Smooth muscle cell (in vitro differentiated cells): Measurements from ENCODE around the gene INPP5K. TPM values are rescaled to one million over a fixed set of nuclear protein-coding genes. Genes with fewer than 3 reads are reported as not detected.

ENCODE experiments used
- DNase-seq: peaks from one replicate; lab custom pipeline; 2025; ENCODE audit not compliant: unreplicated experiment; lab: John Stamatoyannopoulos, UW
- H2AFZ ChIP-seq: fragments of 200-600 bp; sonication (generic); 2 replicates; pipeline ENCODE4 v1.6.0; 2016; ENCODE audit warnings: antibody characterized with exemption, low read depth, mild to moderate bottlenecking
- H3F3A ChIP-seq: fragments of 200-600 bp; sonication (generic); 2 replicates; pipeline ENCODE4 v1.6.0; 2017; ENCODE audit warnings: antibody characterized with exemption, low read depth
- H3K27ac ChIP-seq: fragments of 200-600 bp; sonication (generic); 2 replicates; pipeline ENCODE4 v1.5.1; 2016; ENCODE audit warnings: low read depth, mild to moderate bottlenecking
- H3K27me3 ChIP-seq: fragments of 200-600 bp; sonication (generic); 2 replicates; pipeline ENCODE4 v1.6.1; 2016; ENCODE audit warnings: low read depth, mild to moderate bottlenecking
- H3K36me3 ChIP-seq: fragments of 200-600 bp; sonication (generic); 2 replicates; pipeline ENCODE4 v1.5.1; 2016; ENCODE audit warnings: low read depth
- H3K4me1 ChIP-seq: fragments of 200-600 bp; sonication (generic); 2 replicates; pipeline ENCODE4 v1.5.1; 2016; ENCODE audit warnings: low read depth
- H3K4me2 ChIP-seq: fragments of 200-600 bp; sonication (generic); 2 replicates; pipeline ENCODE4 v1.6.0; 2016; ENCODE audit warnings: mild to moderate bottlenecking
- H3K4me3 ChIP-seq: fragments of 200-600 bp; sonication (generic); 2 replicates; pipeline ENCODE4 v1.5.1; 2016; ENCODE audit warnings: mild to moderate bottlenecking
- H3K79me2 ChIP-seq: fragments of 200-600 bp; sonication (generic); 2 replicates; pipeline ENCODE4 v1.6.0; 2016; ENCODE audit warnings: low read depth, mild to moderate bottlenecking
- H3K9ac ChIP-seq: fragments of 200-600 bp; sonication (generic); 2 replicates; pipeline ENCODE4 v1.6.0; 2016; ENCODE audit warnings: low read depth
- H3K9me3 ChIP-seq: fragments of 200-600 bp; sonication (generic); replicated peaks from 2 replicates; pipeline ENCODE4 v1.5.1; 2016; ENCODE audit warnings: low read depth
- H4K20me1 ChIP-seq: fragments of 200-600 bp; sonication (generic); 2 replicates; pipeline ENCODE4 v1.6.0; 2016; ENCODE audit warnings: low read depth
- CTCF ChIP-seq: fragments of 200-600 bp; sonication (generic); IDR thresholded peaks from 2 replicates; pipeline ENCODE4 v1.5.1; 2017; ENCODE audit warnings: borderline replicate concordance, mild to moderate bottlenecking, antibody characterized with exemption; ENCODE audit not compliant: insufficient read depth, poor library complexity, severe bottlenecking
- WGBS: methylation state at CpG from one replicate; pipeline ENCODE4 v1.1.7; 2016; ENCODE audit warnings: low lambda C conversion rate; 5-methylcytosine and 5-hydroxymethylcytosine counted together
- polyA plus RNA-seq: library from polyadenylated mRNA; unstranded; fragments of >200 nt; fragmentation: Nextera tagmentation; extraction: Ambion mirVana; gene quantifications from 2 replicates; pipeline ENCODE4 v1.2.1, GENCODE V29; 2016
- total RNA-seq: library from RNA; depleted of rRNA; stranded (reverse); fragments of >200 nt; gene quantifications from 2 replicates; pipeline ENCODE4 v1.2.3, GENCODE V29; 2014

The INPP5K gene
- total and polyA plus RNA-seq, 2 experiments from 2014 or later = 9.6 to 12.6 TPM

DNA sequence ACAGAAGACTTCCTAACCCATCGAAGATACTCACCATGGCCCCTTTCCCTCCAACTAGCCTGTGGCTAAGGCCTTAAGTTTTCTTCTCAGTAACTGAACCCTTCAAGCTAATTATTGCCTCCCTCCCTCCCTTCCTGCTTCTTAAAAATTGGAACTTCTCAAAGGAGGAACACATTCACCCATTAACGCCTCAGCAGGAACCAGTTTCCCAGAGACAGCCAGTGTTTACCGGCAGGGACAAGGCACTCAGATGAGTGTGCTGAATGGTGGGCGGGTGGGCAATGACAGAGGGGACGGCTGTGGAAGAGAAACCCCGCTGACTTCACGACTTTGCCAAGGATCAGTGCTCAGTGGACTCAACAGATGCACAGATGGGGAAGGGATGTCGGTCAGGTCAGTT is 25.9 kb upstream of the INPP5K start:
- Histone ChIP-seq H3K36me3 (peaks cover 9% of the 10 kb centered on the region), H3K27me3 (no peaks in the 10 kb centered on the region), H3K4me3 (no peak overlapping the region), H4K20me1 (no peaks in the 10 kb centered on the region), H3F3A (no peaks in the 10 kb centered on the region), H3K4me1 (no peaks in the 10 kb centered on the region), H3K9me3 (no peaks in the 10 kb centered on the region), H3K9ac (no peak overlapping the region), H3K4me2 (no peak overlapping the region), H2AFZ (no peak overlapping the region), H3K79me2 (no peaks in the 10 kb centered on the region), H3K27ac (no peak overlapping the region)
- no peak for TF ChIP-seq CTCF
- 89% methylated on average over 8 of the region's 8 CpGs for WGBS
- DNase-seq = no peak

- Histone ChIP-seq H3K4me3 (no peak overlapping the region), H3K79me2 (no peaks in the 10 kb centered on the region), H3K4me1 (no peaks in the 10 kb centered on the region), H3K4me2 (no peak overlapping the region), H4K20me1 (no peaks in the 10 kb centered on the region), H3K9me3 (no peaks in the 10 kb centered on the region), H3K27me3 (no peaks in the 10 kb centered on the region), H2AFZ (no peak overlapping the region), H3F3A (no peaks in the 10 kb centered on the region), H3K36me3 (peaks cover 9% of the 10 kb centered on the region), H3K9ac (no peak overlapping the region), H3K27ac (no peak overlapping the region)
- 97% methylated on average over 4 of the region's 4 CpGs for WGBS
- no peak for DNase-seq
- no peak for TF ChIP-seq CTCF
Measured at GRCh38 chr17:1541367-1541904, 25.0 kb upstream of the INPP5K start.

DNA sequence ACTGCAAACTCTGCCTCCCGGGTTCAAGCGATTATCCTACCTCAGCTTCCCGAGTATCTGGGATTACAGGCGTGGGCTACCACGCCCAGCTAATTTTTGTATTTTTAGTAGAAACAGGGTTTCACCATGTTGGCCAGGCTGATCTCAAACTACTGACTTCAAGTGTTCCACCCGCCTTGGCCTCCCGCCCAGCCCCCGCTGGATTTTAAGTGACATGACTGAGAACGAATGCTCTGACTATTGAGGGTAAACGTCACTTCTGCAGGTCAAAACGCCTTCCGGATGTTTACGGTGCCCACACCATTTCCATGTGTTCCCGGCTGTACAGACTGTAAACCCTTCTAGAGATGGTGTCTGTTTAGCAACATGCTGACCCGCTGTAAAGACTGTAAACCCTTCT is 23.4 kb upstream of the INPP5K start:
- Histone ChIP-seq H3K4me2 (no peak overlapping the region), H3K9me3 (no peaks in the 10 kb centered on the region), H3K36me3 (peaks cover 9% of the 10 kb centered on the region), H3K4me3 (no peak overlapping the region), H3K9ac (no peak overlapping the region), H3K27ac (no peak overlapping the region), H4K20me1 (no peaks in the 10 kb centered on the region), H2AFZ (no peak overlapping the region), H3F3A (no peaks in the 10 kb centered on the region), H3K4me1 (no peaks in the 10 kb centered on the region), H3K79me2 (no peaks in the 10 kb centered on the region), H3K27me3 (no peaks in the 10 kb centered on the region)
- no peak for TF ChIP-seq CTCF
- DNase-seq = no peak
- 94% methylated on average over 15 of the region's 15 CpGs for WGBS

DNA sequence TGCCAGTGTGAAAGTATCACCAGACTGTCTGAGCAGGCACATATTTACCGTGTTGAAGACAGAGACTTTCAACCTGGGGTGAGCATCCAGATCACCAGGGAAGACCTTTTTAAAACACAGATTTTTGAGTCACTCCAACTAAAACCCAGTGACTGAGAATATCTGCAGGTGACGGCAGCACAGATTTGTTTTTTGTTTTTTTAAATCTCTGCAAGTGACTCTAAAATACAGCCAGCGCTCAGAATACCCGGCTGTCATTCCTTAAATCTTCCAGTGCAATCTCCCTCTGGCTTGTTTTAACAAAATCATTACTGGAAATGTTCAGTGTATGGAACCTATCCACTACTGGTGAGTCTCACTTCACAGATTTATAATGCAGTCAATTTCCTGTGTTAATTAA is 19.3 kb upstream of the INPP5K start:
- TF ChIP-seq CTCF = no peak
- no peaks in the 10 kb centered on the region for H4K20me1 ChIP-seq
- no peak overlapping the region for H3K4me2 ChIP-seq
- H3K9ac ChIP-seq = no peak overlapping the region
- no peaks in the 10 kb centered on the region for H3K4me1 ChIP-seq
- 96% methylated on average over 4 of the region's 4 CpGs for WGBS
- no peaks in the 10 kb centered on the region for H3F3A ChIP-seq
- no peak overlapping the region for H3K27ac ChIP-seq
- H3K9me3 ChIP-seq = no peaks in the 10 kb centered on the region
- H2AFZ ChIP-seq = no peak overlapping the region
- H3K36me3 ChIP-seq = peaks cover 1% of the 10 kb centered on the region
- H3K27me3 ChIP-seq = no peaks in the 10 kb centered on the region
- no peak overlapping the region for H3K4me3 ChIP-seq
- no peak for DNase-seq
- no peaks in the 10 kb centered on the region for H3K79me2 ChIP-seq
